ENCODE data around the gene PPIH.

PPIH gene

DNA sequence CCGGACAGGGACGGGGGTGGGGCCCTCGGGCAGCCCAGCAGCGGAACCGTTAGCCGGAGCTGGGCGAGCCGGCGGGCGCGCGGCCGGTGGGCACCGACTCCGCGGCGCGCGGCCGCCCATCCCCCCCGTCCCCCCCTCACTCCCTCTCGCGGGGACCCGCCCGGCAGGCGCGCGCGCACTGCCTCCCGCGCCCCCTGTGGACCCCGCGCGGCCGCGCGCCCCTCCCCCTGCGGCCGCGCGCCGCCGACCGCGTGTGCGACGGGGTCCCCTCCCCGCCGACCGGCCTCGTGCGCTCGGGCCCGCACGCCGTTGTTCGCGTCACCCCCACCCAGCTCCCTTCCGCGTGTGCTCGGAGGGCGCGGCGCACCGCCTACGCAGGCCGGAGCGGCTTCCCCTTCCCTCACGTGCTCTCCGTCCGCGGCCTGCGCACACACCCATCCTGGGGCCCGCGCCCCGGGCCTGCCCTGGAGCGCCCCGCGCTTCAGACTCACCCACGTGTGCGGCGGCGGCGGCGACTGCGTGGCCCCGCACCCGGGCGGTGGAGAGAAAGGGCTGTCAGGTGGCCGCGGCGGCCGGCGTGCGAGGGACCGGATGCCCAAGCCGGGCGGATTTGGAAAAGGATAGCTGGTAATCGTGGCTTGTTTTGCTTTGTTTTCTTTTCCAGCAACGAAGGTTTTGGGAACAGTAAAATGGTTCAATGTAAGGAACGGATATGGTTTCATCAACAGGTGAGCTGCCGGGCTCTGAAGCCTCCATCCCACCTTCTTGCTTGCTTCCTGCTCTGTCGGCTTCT is 24.7 kb downstream of the PPIH start:
- Histone ChIP-seq H2AFZ (ENCODE audit: low read depth, low read length, severe bottlenecking) (no peak overlapping the region), H3K9me3 (ENCODE audit: insufficient read depth, low read length) (no peaks in the 10 kb centered on the region), H3K4me3 (ENCODE audit: insufficient read depth, low read length, poor library complexity, severe bottlenecking) (peak overlapping the region; percentile 85), H3K27ac (ENCODE audit: low read depth, low read length) (peak overlapping the region; percentile 68), H4K20me1 (ENCODE audit: low read depth, low read length) (peaks cover 46% of the 10 kb centered on the region), H3F3A (ENCODE audit: insufficient read depth) (peaks cover 11% of the 10 kb centered on the region; the same call in 1 of the 2 replicates), H3K9me2 (replicated peaks; ENCODE audit: insufficient read depth, low read length) (no peaks in the 10 kb centered on the region), H3K36me3 (ENCODE audit: low read length) (peaks cover 38% of the 10 kb centered on the region), H3K9ac (ENCODE audit: low read length) (peak overlapping the region; percentile 94), H3K79me2 (ENCODE audit: insufficient read depth, low read length) (peaks cover 61% of the 10 kb centered on the region), H3K27me3 (ENCODE audit: low read length) (no peaks in the 10 kb centered on the region), H3K4me2 (ENCODE audit: low read depth, low read length, poor library complexity, severe bottlenecking) (peak overlapping the region; percentile 89)
- TF ChIP-seq CTCF (IDR thresholded peaks at IDR 0.05; ENCODE audit: insufficient read depth, low read length, poor library complexity, severe bottlenecking) (no peak), EZH2phosphoT487 (conservative IDR thresholded peaks at IDR 0.05; ENCODE audit: low read length) (no peak)

DNA sequence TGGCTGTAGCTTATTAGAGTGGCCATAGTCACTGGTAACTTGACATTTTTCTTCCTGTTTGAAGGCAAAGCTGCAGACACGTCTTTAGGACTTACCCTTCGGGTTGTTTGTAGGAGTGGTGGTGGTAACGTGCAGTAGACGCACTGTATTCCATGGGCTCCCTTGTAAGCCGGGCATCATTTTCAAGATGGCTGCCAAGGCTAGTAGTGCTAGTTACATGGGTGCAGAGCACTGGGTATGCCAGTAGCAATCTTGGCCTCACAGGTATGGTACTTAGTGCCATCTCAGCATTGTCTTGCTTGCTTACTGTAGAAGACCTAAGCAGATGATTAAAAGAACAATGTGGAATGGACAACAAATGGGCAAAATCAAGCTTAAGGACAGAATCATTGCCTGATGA is 25.9 kb downstream of the PPIH start:
- peaks cover 73% of the 10 kb centered on the region for H3K79me2 ChIP-seq (ENCODE audit: insufficient read depth, low read length)
- peak overlapping the region; percentile 89 for H3K4me2 ChIP-seq (ENCODE audit: low read depth, low read length, poor library complexity, severe bottlenecking)
- peak overlapping the region; percentile 85 for H3K4me3 ChIP-seq (ENCODE audit: insufficient read depth, low read length, poor library complexity, severe bottlenecking)
- no peak overlapping the region for H2AFZ ChIP-seq (ENCODE audit: low read depth, low read length, severe bottlenecking)
- H3K27ac ChIP-seq (ENCODE audit: low read depth, low read length): no peak overlapping the region
- H3K9ac ChIP-seq (ENCODE audit: low read length): peak overlapping the region; percentile 94
- no peaks in the 10 kb centered on the region for H3K27me3 ChIP-seq (ENCODE audit: low read length)
- TF ChIP-seq CTCF (IDR thresholded peaks at IDR 0.05; ENCODE audit: insufficient read depth, low read length, poor library complexity, severe bottlenecking) (no peak), EZH2phosphoT487 (conservative IDR thresholded peaks at IDR 0.05; ENCODE audit: low read length) (no peak)
- H3F3A ChIP-seq (ENCODE audit: insufficient read depth): peaks cover 17% of the 10 kb centered on the region; the same call in 1 of the 2 replicates
- peaks cover 49% of the 10 kb centered on the region for H3K36me3 ChIP-seq (ENCODE audit: low read length)
- peaks cover 58% of the 10 kb centered on the region for H4K20me1 ChIP-seq (ENCODE audit: low read depth, low read length)
- H3K9me2 ChIP-seq (replicated peaks; ENCODE audit: insufficient read depth, low read length): no peaks in the 10 kb centered on the region
- H3K9me3 ChIP-seq (ENCODE audit: insufficient read depth, low read length): no peaks in the 10 kb centered on the region

GRCh38 chr1:42686418-42686817 is 28.2 kb downstream of the PPIH start:
- H3K79me2 ChIP-seq (ENCODE audit: insufficient read depth, low read length): peaks cover 91% of the 10 kb centered on the region
- peak overlapping the region; percentile 85 for H3K4me3 ChIP-seq (ENCODE audit: insufficient read depth, low read length, poor library complexity, severe bottlenecking)

More at GRCh38 chr1:42686418-42686817, 28.2 kb downstream of the PPIH start:
- TF ChIP-seq CTCF (IDR thresholded peaks at IDR 0.05; ENCODE audit: insufficient read depth, low read length, poor library complexity, severe bottlenecking): no peak
- Histone ChIP-seq H3K4me2 (ENCODE audit: low read depth, low read length, poor library complexity, severe bottlenecking) (peak overlapping the region; percentile 89), H2AFZ (ENCODE audit: low read depth, low read length, severe bottlenecking) (no peak overlapping the region), H4K20me1 (ENCODE audit: low read depth, low read length) (peaks cover 78% of the 10 kb centered on the region), H3K9me2 (replicated peaks; ENCODE audit: insufficient read depth, low read length) (no peaks in the 10 kb centered on the region), H3K36me3 (ENCODE audit: low read length) (peaks cover 57% of the 10 kb centered on the region), H3F3A (ENCODE audit: insufficient read depth) (peaks cover 25% of the 10 kb centered on the region; the same call in 1 of the 2 replicates), H3K9me3 (ENCODE audit: insufficient read depth, low read length) (no peaks in the 10 kb centered on the region), H3K27me3 (ENCODE audit: low read length) (no peaks in the 10 kb centered on the region), H3K9ac (ENCODE audit: low read length) (peak overlapping the region; percentile 94), H3K27ac (ENCODE audit: low read depth, low read length) (no peak overlapping the region)

Measured in SU-DHL-6 (cell line).